ENCODE measurements around the gene NECAB3.

NECAB3 gene

DNA sequence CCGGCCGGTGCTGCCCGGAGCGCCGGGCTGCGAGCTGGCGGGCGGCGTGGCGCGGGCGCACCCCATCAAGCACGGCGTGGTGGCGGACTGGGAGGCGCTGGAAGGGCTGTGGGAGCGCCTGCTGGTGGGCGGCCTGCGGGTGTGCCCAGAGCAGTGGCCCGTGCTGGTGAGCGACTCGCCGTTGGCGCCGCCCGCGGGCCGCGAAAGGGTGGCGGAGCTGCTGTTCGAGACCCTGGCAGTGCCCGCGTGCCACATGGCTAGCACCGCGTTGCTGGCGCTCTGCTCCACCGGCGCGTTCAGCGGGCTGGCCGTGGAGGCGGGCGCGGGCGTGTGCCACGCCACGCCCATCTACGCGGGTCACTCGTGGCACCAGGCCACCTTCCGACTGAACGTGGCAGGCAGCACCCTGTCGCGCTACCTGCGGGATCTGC, 7.0 kb downstream of the NECAB3 start:
- peak overlapping the region; percentile 56 for H3K4me3 ChIP-seq (replicated peaks; ENCODE audit: low read depth, low read length)
- TF ChIP-seq CTCF (IDR thresholded peaks at IDR 0.05; ENCODE audit: low read length, missing control alignments), result no peak
- DNase-seq (ENCODE audit: low read depth), result no peak

DNA sequence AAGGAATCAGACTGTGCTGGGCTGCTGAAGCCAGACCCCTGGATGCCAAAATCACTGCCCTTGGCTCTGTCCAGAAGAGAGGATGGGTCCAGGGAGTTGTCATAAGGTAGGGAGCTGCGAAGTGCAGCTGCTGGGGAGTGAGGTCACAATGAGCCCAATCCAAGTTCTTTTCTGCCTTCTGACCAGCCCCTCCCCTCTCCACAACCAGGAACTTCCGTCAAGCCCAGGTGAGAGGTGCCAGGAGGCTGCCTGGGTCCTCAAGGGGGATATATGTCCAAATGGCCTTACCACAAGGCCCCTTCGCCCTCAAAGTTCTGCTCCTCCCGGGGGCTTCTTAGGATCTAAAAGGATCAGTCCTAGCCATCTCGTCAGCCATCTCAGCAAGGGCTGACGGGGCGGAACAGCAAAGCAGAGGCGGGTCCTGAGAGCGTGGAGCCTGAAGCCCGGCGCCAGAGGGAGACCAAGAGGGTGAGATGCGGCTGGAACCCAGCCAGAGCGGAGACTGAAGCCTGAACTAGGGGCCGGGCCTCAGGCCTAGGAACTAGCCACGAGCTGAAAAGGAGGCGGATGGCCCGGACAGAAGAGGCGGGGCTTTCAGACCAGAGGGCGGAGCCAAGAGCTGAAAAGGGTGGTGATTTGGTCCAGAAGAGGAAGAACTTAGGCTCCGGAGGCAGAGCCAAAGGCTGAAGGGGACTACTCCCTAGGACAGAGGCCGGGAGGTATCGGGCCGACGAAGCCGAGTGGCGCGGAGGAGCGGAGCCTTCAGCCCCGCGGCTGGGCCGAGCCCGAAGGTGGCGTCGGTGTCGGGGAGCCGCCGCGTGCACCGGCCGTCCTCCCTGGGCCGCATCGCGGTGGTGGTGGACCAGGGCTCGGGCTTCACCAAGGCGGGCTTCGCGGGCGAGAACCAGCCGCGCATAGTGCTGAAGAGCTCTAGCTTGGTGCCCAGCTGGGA, 7.7 kb downstream of the NECAB3 start, which contains the start of gene ACTL10:
ACTL10 (plus strand) TSS at position 651 of the 952 bp plus-strand sequence. CDS start 555 bp downstream, outside the sequence.
- TF ChIP-seq CTCF (IDR thresholded peaks at IDR 0.05; ENCODE audit: low read length, missing control alignments), result peak; percentile 47
- peak; percentile 99 for DNase-seq (ENCODE audit: low read depth)
- H3K4me3 ChIP-seq (replicated peaks; ENCODE audit: low read depth, low read length), result peak within 1 kb of the TSS; percentile 56

DNA sequence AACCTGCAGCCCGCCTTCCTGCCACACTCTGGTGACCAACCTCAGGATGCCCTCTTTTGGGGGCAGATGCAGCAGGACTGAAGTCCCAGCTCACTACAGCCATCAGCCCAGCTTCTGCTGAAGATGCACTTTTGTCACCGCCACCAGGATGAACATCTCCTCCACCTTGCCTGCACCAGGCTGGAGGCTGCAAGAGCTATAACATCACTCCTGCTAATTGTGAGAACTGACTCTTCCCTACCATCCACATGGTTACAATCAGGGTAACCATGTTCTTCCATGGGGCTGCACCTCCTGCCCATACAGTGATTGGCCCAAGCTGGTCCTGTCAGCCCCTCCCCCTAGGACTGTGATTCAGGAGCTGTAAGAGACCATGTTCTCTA, 9.5 kb downstream of the NECAB3 start:
- TF ChIP-seq CTCF (IDR thresholded peaks at IDR 0.05; ENCODE audit: low read length, missing control alignments), result no peak
- no peak overlapping the region for H3K4me3 ChIP-seq (replicated peaks; ENCODE audit: low read depth, low read length)
- no peak for DNase-seq (ENCODE audit: low read depth)

DNA sequence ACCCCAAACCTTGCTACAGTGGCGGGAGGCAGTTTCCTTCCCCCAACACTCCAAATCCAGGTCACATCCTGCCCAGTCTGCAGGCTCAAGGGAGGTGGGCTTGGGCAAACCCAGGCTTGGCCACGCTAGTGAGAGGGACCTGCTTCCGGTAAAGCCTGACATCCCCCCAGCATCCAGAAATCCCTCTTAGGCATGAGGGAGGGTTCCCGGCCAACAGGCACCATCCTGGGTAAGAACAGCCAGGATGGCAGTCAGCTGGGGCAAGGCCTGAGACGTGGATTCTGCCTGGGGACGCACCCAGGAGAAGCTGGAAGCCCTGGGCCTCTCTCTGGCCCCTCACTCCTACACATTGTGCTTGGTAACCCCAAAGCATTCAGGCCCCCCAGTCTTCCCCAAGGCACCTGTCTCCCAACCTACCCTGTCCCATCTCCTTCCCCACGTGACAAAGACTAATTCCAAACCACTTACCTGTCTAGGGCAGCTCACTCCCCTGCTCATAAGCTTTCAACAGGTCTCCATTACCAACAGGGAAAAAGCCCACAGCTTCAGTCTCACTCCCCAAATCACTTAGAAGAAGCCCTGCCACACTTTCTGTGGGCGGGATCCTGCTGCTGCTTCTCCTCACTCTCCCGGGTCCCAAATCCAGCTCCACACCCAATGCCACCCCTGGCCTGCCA, 10.0 kb downstream of the NECAB3 start:
- no peak for TF ChIP-seq CTCF (IDR thresholded peaks at IDR 0.05; ENCODE audit: low read length, missing control alignments)
- DNase-seq (ENCODE audit: low read depth), result no peak
- peak overlapping the region; percentile 71 for H3K4me3 ChIP-seq (replicated peaks; ENCODE audit: low read depth, low read length)

DNA sequence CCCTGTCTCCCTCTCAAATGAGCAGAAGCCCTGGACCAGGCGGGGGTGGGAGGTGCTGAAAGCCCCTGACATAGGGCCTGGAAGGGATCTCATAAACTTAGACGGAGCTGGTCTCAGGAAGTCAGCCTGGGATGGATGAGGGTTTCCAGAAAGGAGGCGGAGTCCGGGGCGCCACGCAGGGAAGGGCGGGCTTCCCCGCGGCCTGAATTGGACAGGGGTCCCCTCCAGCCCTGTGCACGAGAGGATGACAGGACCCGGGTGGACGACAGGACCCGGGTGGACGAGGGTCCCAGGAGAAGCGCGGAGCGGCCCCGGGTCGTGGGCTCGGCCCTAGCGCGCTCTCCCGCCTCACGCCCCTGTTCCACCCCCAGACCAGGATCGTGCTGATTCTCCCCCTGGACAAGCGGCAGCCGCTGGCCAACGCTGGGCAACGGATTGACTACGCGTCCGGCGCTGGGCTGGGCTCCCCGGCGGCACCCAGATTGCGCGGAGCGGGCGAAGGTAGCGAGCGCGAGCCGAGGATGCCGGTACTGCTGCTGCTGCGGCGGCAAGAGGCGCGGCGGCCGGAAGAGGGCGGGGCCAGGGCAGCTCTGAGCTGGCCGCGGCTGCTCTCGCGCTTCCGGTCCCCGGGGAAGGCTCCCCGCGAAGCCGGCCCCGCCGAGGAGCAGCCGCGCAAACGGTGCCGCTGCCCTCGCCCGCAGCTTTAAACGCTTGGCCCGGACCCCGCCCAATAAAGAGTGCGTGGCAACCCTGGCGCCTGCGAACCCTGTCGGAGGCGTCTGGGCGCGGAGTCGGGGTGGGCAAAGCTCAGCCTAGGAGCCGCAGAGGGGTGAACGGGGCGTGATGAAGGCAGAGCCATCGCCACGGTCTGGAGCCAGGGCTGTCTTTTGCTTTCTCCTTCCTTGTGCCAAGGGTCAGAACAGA, 10.8 kb downstream of the NECAB3 start:
- TF ChIP-seq CTCF (IDR thresholded peaks at IDR 0.05; ENCODE audit: low read length, missing control alignments), result no peak
- peak overlapping the region; percentile 71 for H3K4me3 ChIP-seq (replicated peaks; ENCODE audit: low read depth, low read length)
- DNase-seq (ENCODE audit: low read depth), result peak; percentile 66

GRCh38 chr20:33662172-33662571, 12.1 kb downstream of the NECAB3 start, which contains the start of gene C20orf144:
Gene C20orf144, plus strand, starts transcription at chr20:33662327. Its CDS starts 19 bp downstream, at chr20:33662346.
- peak within 1 kb of the TSS; percentile 71 for H3K4me3 ChIP-seq (replicated peaks; ENCODE audit: low read depth, low read length)
- no peak for TF ChIP-seq CTCF (IDR thresholded peaks at IDR 0.05; ENCODE audit: low read length, missing control alignments)
- no peak for DNase-seq (ENCODE audit: low read depth)

Data from fibroblast of pulmonary artery (primary cell).